Esophagus muscularis mucosa (tissue), 4 donors: ENCODE measurements around the gene TMEM150A. TPM values are rescaled to one million over a fixed set of nuclear protein-coding genes. Genes with fewer than 3 reads are reported as not detected.
A peak's percentile ranks its signal among the peaks of the same experiment; 100 is the strongest.

Experiments used
- DNase-seq: peaks from one replicate; pipeline ENCODE4 v3.0.0-alpha.2; 2017; ENCODE audit errors: extremely low spot score
- H3K27ac ChIP-seq, 4 donors: fragments of 200-600 bp; sonication (generic); replicated peaks in 1 of 4; 1 replicate in 3 of 4; 2 replicates in 1 of 4; pipeline ENCODE4 v1.5.1; 2016 to 2019; ENCODE audit warnings: mild to moderate bottlenecking in 1 of 4
- H3K27me3 ChIP-seq, 4 donors: fragments of 200-600 bp; sonication (generic); one replicate each; pipeline versions ENCODE4 v1.5.1 to v1.6.0; 2016 to 2019
- H3K36me3 ChIP-seq, 4 donors: fragments of 200-600 bp; sonication (generic); one replicate each; pipeline ENCODE4 v1.5.1; 2016 to 2019
- H3K4me1 ChIP-seq, 4 donors: fragments of 200-600 bp; sonication (generic); one replicate each; pipeline ENCODE4 v1.5.1; 2016 to 2019
- H3K4me3 ChIP-seq, 4 donors: fragments of 200-600 bp; sonication (generic); 1 replicate in 2 of 4; 2 replicates in 2 of 4; pipeline ENCODE4 v1.5.1; 2016 to 2019; ENCODE audit warnings: mild to moderate bottlenecking in 4 of 4, moderate library complexity in 1 of 4
- H3K9me3 ChIP-seq, 4 donors: fragments of 200-600 bp; sonication (generic); 1 replicate in 3 of 4; 2 replicates in 1 of 4; pipeline ENCODE4 v1.5.1; 2016 to 2019
- CTCF ChIP-seq, 3 experiments: fragments of 200-600 bp in 2 of 3; fragments of 450-650 bp in 1 of 3; sonication (generic) in 2 of 3; IDR thresholded peaks; one replicate each; pipeline ENCODE4 v1.5.1; 2017 to 2019; ENCODE audit warnings: antibody characterized with exemption in 3 of 3, mild to moderate bottlenecking in 2 of 3, moderate library complexity in 1 of 3
- EP300 ChIP-seq: sonication (generic); formaldehyde crosslinking; IDR thresholded peaks from one replicate; pipeline ENCODE4 v1.6.1; 2017; ENCODE audit warnings: antibody characterized with exemption
- POLR2A ChIP-seq: fragments of 450-650 bp; IDR thresholded peaks from one replicate; pipeline ENCODE4 v1.6.1; 2017; ENCODE audit warnings: antibody characterized with exemption, moderate library complexity, mild to moderate bottlenecking, low read depth
- POLR2AphosphoS5 ChIP-seq, 2 donors: sonication (generic); formaldehyde crosslinking; IDR thresholded peaks; one replicate each; pipeline ENCODE4 v1.6.1; 2017; ENCODE audit warnings: antibody characterized with exemption in 2 of 2
- WGBS: methylation state at CpG from one replicate; pipeline ENCODE4 v1.1.5; 2018; 5-methylcytosine and 5-hydroxymethylcytosine counted together
- intact Hi-C: fragments of 100-400 bp; cut with DNase I; formaldehyde crosslinking; loops from one replicate; pipeline ENCODE4 v1.15.1; 2023
- total RNA-seq, 4 donors: library from RNA; depleted of rRNA; stranded (reverse); fragments of >200 nt; gene quantifications; one replicate each; pipeline versions ENCODE4 v1.1.0 to v1.2.1, GENCODE V29; 2016

The TMEM150A gene
- total RNA-seq, 4 donors from 2014 or later, result 22.9 to 36.7 (median 27.5) TPM

- peak overlapping the region; percentile 59 to 91 (median 70) for H3K27ac ChIP-seq
- no peaks in the 10 kb centered on the region for H3K27me3 ChIP-seq
- H3K36me3 ChIP-seq, result peaks cover 0 to 7% (median 3%) of the 10 kb centered on the region in 4 donors
- no peaks in the 10 kb centered on the region for H3K9me3 ChIP-seq
- H3K4me3 ChIP-seq, result no peak overlapping the region
- no peak for TF ChIP-seq EP300
- 77% methylated on average over 2 of the region's 2 CpGs for WGBS
- intact Hi-C loops, result loop anchor here (5.0 kb wide), 1 partner anchor 44 kb away; no protein-coding TSS in a partner anchor
- no peak for DNase-seq
- peaks cover 74 to 80% (median 75%) of the 10 kb centered on the region in 4 donors for H3K4me1 ChIP-seq
Measured at GRCh38 chr2:85590950-85591349, 11.5 kb downstream of the TMEM150A start.

- WGBS, result 59% methylated on average over 7 of the region's 7 CpGs
- Histone ChIP-seq H3K27me3 (no peaks in the 10 kb centered on the region), H3K27ac (peak overlapping the region; percentile 59 to 91 (median 70)), H3K36me3 (peaks cover 0 to 7% (median 3%) of the 10 kb centered on the region in 4 donors), H3K4me3 (no peak overlapping the region), H3K9me3 (no peaks in the 10 kb centered on the region), H3K4me1 (peaks cover 81 to 87% (median 81%) of the 10 kb centered on the region in 4 donors)
- intact Hi-C loops, result loop anchor here (5.0 kb wide), 1 partner anchor 43 kb away; no protein-coding TSS in a partner anchor
- no peak for DNase-seq
- TF ChIP-seq POLR2AphosphoS5 (IDR thresholded peaks at IDR 0.05) (peak in 1 of 2 donors; percentile 33), CTCF (IDR thresholded peaks at IDR 0.05) (no peak)
Measured at GRCh38 chr2:85589982-85590791, 12.3 kb downstream of the TMEM150A start.

- no peak for DNase-seq
- no peaks in the 10 kb centered on the region for H3K9me3 ChIP-seq
- intact Hi-C loops, result no loop called here
- H3K36me3 ChIP-seq, result peaks cover 0 to 7% (median 3%) of the 10 kb centered on the region in 4 donors
- H3K27me3 ChIP-seq, result no peaks in the 10 kb centered on the region
- no peak for TF ChIP-seq CTCF (IDR thresholded peaks at IDR 0.05)
- H3K27ac ChIP-seq, result peak overlapping the region; percentile 12 to 91 (median 70)
- H3K4me3 ChIP-seq, result no peak overlapping the region
- peaks cover 78 to 85% (median 81%) of the 10 kb centered on the region in 4 donors for H3K4me1 ChIP-seq
- 85% methylated on average over 4 of the region's 4 CpGs for WGBS
Measured at GRCh38 chr2:85589181-85589580, 13.3 kb downstream of the TMEM150A start.

GRCh38 chr2:85588645-85589044 lies 13.9 kb downstream of the TMEM150A start:
- H3K36me3 ChIP-seq, result peaks cover 0 to 7% (median 3%) of the 10 kb centered on the region in 4 donors
- WGBS, result 77% methylated on average over 4 of the region's 4 CpGs
- no peaks in the 10 kb centered on the region for H3K9me3 ChIP-seq
- H3K4me1 ChIP-seq, result peaks cover 80 to 86% (median 84%) of the 10 kb centered on the region in 4 donors
- no peak for TF ChIP-seq POLR2AphosphoS5 (IDR thresholded peaks at IDR 0.05)
- no peak for TF ChIP-seq POLR2A
- TF ChIP-seq EP300, result no peak
- no peak for TF ChIP-seq CTCF (IDR thresholded peaks at IDR 0.05)
- H3K4me3 ChIP-seq, result no peak overlapping the region
- H3K27me3 ChIP-seq, result no peaks in the 10 kb centered on the region
- intact Hi-C loops, result no loop called here
- DNase-seq, result no peak
- H3K27ac ChIP-seq, result peak overlapping the region; percentile 12 to 91 (median 64)

- Histone ChIP-seq H3K4me3 (no peak overlapping the region), H3K27ac (peak overlapping the region; percentile 12 to 91 (median 64)), H3K9me3 (no peaks in the 10 kb centered on the region), H3K27me3 (no peaks in the 10 kb centered on the region), H3K4me1 (peaks cover 82 to 90% (median 88%) of the 10 kb centered on the region in 4 donors), H3K36me3 (peaks cover 0 to 5% (median 2%) of the 10 kb centered on the region in 4 donors)
- DNase-seq, result no peak
- intact Hi-C loops, result no loop called here
- TF ChIP-seq EP300, result no peak
- no peak for TF ChIP-seq POLR2A
- TF ChIP-seq CTCF (IDR thresholded peaks at IDR 0.05), result no peak
- TF ChIP-seq POLR2AphosphoS5 (IDR thresholded peaks at IDR 0.05), result no peak
- 87% methylated on average over 4 of the region's 4 CpGs for WGBS
Measured at GRCh38 chr2:85588236-85588635, 14.3 kb downstream of the TMEM150A start.
